Mucosa of stomach (tissue), 1 donor: ENCODE data around the gene KSR2.

Experiments
- H3K27me3 ChIP-seq: one replicate; pipeline ENCODE4 v1.7.0; 2013; ENCODE audit warnings: mild to moderate bottlenecking, low read length; ENCODE audit not compliant: control insufficient read depth, insufficient read depth
- H3K36me3 ChIP-seq: one replicate; pipeline ENCODE4 v1.7.0; 2013; ENCODE audit warnings: low read length; ENCODE audit not compliant: control insufficient read depth, insufficient read depth
- H3K4me1 ChIP-seq: one replicate; pipeline ENCODE4 v1.7.0; 2013; ENCODE audit warnings: mild to moderate bottlenecking, low read length; ENCODE audit not compliant: control insufficient read depth, insufficient read depth
- H3K4me3 ChIP-seq: one replicate; pipeline ENCODE4 v1.7.0; 2013; ENCODE audit warnings: low read length
- H3K9ac ChIP-seq: one replicate; pipeline ENCODE4 v1.7.0; 2013; ENCODE audit warnings: mild to moderate bottlenecking, low read length, moderate library complexity
- H3K9me3 ChIP-seq: one replicate; pipeline ENCODE4 v1.7.0; 2013; ENCODE audit warnings: mild to moderate bottlenecking, low read length, moderate library complexity; ENCODE audit not compliant: control insufficient read depth
- donor health status: Pancreatic carcinoma.

The KSR2 gene

GRCh38 chr12:117456076-117456475, 512.7 kb downstream of the KSR2 start:
- no peaks in the 10 kb centered on the region for H3K27me3 ChIP-seq
- no peak overlapping the region for H3K4me3 ChIP-seq
- no peaks in the 10 kb centered on the region for H3K36me3 ChIP-seq
- no peaks in the 10 kb centered on the region for H3K9me3 ChIP-seq
- H3K9ac ChIP-seq: no peak overlapping the region
- no peaks in the 10 kb centered on the region for H3K4me1 ChIP-seq

DNA sequence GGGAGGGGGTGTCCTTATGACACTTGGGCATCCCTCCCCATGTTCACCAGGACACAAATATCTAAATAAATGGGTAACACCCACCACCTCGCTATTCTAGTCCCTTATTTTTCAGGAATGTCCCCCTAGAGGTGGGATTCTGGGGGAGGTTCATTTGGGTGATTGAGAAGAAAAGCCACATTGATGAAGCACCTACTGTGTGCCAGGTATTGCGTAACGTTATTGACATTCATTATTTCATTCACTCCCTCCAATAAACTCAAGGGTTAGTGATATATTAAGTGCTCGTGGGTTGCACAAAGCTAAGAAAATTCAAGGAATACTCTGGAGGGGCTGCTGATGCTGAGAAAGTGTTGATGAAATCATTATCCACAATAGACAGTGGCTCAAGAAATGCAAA, 514.8 kb downstream of the KSR2 start:
- Histone ChIP-seq H3K4me3 (no peak overlapping the region), H3K9ac (no peak overlapping the region), H3K4me1 (no peaks in the 10 kb centered on the region), H3K27me3 (no peaks in the 10 kb centered on the region), H3K9me3 (no peaks in the 10 kb centered on the region), H3K36me3 (no peaks in the 10 kb centered on the region)

DNA sequence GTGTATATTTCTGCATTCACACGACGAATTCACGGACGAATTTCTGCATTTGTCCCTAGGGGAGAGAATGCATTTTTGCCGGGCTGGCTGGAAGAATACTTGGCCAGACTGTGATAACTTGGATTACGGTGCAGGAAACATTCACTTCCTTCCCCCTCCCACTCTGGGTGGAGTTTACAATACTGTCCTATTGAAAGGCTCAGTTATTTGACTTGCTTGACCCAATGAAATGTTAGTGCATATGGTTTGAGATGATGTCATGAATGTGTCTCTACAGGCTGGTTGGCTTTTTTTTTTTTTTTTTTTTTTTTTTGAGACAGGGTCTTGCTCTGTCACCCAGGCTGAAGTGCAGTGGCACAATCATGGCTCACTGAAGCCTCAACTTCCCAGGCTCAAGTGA, 516.7 kb downstream of the KSR2 start:
- Histone ChIP-seq H3K9ac (no peak overlapping the region), H3K4me1 (no peaks in the 10 kb centered on the region), H3K36me3 (no peaks in the 10 kb centered on the region), H3K4me3 (no peak overlapping the region), H3K27me3 (no peaks in the 10 kb centered on the region), H3K9me3 (no peaks in the 10 kb centered on the region)

- H3K4me1 ChIP-seq: no peaks in the 10 kb centered on the region
These were observed 518.6 kb downstream of the KSR2 start for GRCh38 chr12:117450209-117450608.

DNA sequence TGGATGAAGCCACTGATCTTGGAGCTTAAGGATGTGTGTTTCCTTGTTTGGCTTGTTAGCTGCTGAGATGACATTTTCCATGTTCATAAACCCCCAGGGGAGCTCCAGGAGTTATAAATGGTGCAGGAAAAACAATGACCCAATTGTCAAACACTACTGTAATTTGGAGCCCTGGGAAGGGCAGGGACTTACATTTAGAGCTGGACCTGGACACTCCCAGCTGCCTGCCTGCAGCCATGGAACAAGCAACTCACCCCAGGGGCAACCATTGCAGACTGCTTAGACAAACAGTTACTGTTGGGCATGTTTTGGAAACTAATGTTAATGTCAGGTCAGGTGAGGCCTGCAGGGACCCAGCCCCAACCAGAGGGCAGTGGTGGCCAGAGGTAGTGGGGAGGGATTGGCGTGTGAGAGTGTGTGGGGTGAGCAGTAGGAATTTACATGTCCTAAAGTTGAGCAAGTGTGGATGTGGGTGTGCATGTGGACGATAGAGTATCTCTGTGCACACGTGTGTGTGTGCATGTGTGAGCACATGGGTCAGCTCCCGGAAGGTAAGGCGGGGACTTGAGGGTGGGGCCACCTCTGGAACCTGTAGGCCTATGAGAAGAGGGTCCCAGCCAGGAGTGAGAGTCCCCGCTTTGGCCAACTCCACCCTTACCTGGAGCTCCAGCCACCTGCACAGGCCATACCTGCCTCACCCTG, 521.0 kb downstream of the KSR2 start:
- no peaks in the 10 kb centered on the region for H3K9me3 ChIP-seq
- H3K4me3 ChIP-seq: no peak overlapping the region
- H3K36me3 ChIP-seq: no peaks in the 10 kb centered on the region
- H3K27me3 ChIP-seq: no peaks in the 10 kb centered on the region
- H3K4me1 ChIP-seq: no peaks in the 10 kb centered on the region
- H3K9ac ChIP-seq: no peak overlapping the region

More at GRCh38 chr12:117450209-117450608, 518.6 kb downstream of the KSR2 start:
- no peaks in the 10 kb centered on the region for H3K9me3 ChIP-seq
- no peaks in the 10 kb centered on the region for H3K27me3 ChIP-seq
- no peaks in the 10 kb centered on the region for H3K36me3 ChIP-seq
- no peak overlapping the region for H3K4me3 ChIP-seq
- H3K9ac ChIP-seq: no peak overlapping the region

GRCh38 chr12:117444781-117445180, 524.0 kb downstream of the KSR2 start:
- H3K4me1 ChIP-seq: no peaks in the 10 kb centered on the region
- no peak overlapping the region for H3K9ac ChIP-seq
- H3K9me3 ChIP-seq: no peaks in the 10 kb centered on the region
- H3K4me3 ChIP-seq: no peak overlapping the region
- no peaks in the 10 kb centered on the region for H3K27me3 ChIP-seq
- no peaks in the 10 kb centered on the region for H3K36me3 ChIP-seq

DNA sequence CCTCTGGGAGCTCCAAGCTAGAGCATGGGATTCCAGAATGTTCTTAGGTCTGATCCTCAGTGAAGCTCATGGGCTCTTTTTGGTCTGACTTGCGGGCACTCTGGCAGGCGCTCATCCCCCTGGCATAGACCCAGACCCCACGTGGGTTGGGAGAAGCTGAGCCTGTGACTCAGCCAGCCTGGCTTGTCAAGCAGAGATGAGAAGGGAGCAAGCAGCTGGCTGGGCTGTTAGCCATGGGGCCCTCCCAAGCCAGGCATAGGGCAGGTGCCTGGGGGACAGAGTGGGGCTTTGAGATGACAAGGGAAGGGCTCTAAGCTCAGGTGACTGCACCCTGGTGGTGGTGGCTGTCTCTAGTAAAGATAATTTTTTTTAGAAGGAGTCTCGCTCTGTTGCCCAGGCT, 527.0 kb downstream of the KSR2 start:
- Histone ChIP-seq H3K4me3 (no peak overlapping the region), H3K27me3 (no peaks in the 10 kb centered on the region), H3K9ac (no peak overlapping the region), H3K36me3 (no peaks in the 10 kb centered on the region), H3K9me3 (no peaks in the 10 kb centered on the region), H3K4me1 (no peaks in the 10 kb centered on the region)

GRCh38 chr12:117440384-117440783, 528.4 kb downstream of the KSR2 start:
- H3K4me3 ChIP-seq: no peak overlapping the region
- no peaks in the 10 kb centered on the region for H3K36me3 ChIP-seq
- no peaks in the 10 kb centered on the region for H3K4me1 ChIP-seq
- H3K27me3 ChIP-seq: no peaks in the 10 kb centered on the region
- no peaks in the 10 kb centered on the region for H3K9me3 ChIP-seq
- H3K9ac ChIP-seq: no peak overlapping the region

DNA sequence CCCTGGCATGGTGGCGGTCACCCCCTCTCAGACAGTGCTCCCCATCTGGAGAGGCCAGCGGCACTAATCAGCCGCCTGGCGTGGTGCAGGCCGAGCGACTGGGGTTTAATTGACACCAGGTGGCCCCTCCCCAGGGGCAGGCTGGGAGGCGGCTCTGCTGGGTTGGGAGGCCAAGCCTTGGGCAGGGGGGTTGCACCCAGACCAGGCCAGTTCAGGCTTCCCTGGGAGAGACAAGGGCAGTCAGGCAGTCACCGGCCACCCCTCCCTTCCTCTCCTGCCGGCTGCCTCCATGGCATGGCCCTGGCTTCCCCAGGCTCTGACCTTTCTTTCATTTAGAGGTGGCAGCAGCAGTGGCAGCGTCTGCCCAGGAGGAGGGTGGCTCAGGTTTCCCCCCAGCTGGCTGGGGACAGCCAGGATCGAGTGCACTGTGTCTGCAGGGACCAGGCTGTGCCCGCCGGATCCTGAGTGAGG, 529.2 kb downstream of the KSR2 start:
- no peaks in the 10 kb centered on the region for H3K4me1 ChIP-seq
- H3K36me3 ChIP-seq: no peaks in the 10 kb centered on the region
- H3K9me3 ChIP-seq: no peaks in the 10 kb centered on the region
- no peaks in the 10 kb centered on the region for H3K27me3 ChIP-seq
- no peak overlapping the region for H3K9ac ChIP-seq
- H3K4me3 ChIP-seq: no peak overlapping the region

DNA sequence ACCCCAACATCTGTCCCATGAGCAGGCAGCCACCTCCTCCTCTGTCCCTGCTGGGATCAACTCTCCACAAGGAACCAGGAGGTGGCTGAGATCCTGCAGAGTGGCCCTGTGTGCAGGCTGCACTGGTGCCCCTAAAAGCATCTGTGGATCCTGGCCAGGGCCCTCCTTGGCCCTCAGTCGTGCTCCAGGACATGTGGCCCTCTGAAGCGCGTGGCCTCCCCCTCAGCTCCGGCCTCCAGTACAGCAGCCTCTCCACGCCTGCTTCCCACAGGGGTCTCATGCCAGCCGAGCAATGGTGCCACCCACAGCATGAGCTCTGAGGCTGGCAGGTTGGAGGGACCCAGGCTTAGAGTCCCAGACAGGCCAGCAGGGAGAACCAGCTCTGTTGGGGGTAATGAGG, 530.0 kb downstream of the KSR2 start:
- Histone ChIP-seq H3K4me1 (no peaks in the 10 kb centered on the region), H3K36me3 (no peaks in the 10 kb centered on the region), H3K27me3 (no peaks in the 10 kb centered on the region), H3K9me3 (no peaks in the 10 kb centered on the region), H3K4me3 (no peak overlapping the region), H3K9ac (no peak overlapping the region)

DNA sequence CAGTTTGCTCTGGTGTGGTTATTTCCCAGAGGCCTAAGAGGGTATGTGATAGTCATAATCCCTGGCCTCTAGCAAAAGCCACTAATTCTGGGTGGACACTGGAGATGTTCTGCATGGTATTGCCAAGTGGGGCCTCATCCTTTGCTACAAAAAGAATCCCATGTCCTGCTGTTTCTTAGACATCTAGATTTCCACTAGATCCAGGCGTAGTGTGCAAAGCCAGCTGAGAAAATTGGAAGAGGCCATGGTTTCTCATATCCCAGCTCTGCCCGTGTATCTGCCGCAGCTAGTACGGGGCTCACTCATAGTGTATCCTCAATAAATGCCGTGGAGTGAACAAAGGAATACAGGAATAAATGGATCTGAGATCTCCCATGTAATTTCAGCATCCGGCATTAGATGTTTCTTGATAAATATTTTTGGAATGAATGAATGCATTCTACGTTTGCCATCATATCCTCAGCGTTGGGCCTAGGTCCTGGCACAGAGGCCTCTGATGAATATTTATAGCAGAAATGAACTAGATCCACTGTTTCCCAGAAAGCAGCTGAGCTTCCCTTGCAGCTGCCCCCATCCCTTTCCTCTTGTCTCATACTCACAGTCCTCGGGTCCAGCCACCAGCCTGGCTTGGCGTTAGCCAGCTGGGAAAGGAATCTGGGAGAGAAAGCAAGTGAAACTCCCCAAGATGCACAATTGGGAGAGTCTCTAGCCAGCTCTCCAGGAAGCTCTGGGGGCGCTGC, 531.1 kb downstream of the KSR2 start:
- H3K9ac ChIP-seq: no peak overlapping the region
- no peaks in the 10 kb centered on the region for H3K36me3 ChIP-seq
- no peak overlapping the region for H3K4me3 ChIP-seq
- H3K4me1 ChIP-seq: no peaks in the 10 kb centered on the region
- H3K27me3 ChIP-seq: no peaks in the 10 kb centered on the region
- no peaks in the 10 kb centered on the region for H3K9me3 ChIP-seq

DNA sequence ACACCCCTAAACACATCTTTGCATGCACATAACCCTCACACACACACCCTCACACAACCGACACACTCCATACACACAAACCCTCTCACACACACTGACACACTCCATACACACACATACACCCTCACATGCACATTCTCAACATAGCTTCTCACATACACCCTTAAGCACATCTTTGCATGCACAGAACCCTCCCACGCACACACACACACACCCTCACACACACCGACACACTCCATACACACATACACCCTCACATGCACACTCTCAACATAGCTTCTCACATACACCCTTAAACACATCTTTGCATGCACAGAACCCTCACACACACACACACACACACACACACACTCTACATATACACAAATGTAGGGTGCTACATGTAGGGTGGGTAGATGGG, 534.9 kb downstream of the KSR2 start:
- Histone ChIP-seq H3K9ac (no peak overlapping the region), H3K27me3 (no peaks in the 10 kb centered on the region), H3K9me3 (no peaks in the 10 kb centered on the region), H3K36me3 (no peaks in the 10 kb centered on the region), H3K4me3 (no peak overlapping the region), H3K4me1 (no peaks in the 10 kb centered on the region)
